Stimulated activated effector memory CD8-positive, alpha-beta T cell treated with anti-CD3 and anti-CD28 coated beads, Interleukin-12 subunit alpha, Interleukin-12 subunit beta, amount 100 ng/mL, for 72 hours (primary cell): ENCODE results near the gene PCDHGA11.
"Not testable (repeated sequence)": the region's sequence is repeated elsewhere in the genome, so short reads cannot be mapped to it uniquely, and the experiment has no call there.

Source experiments
- ATAC-seq: fragments of 150-1000 bp; cut with Tn5 transposase; 2 replicates; pipeline ENCODE4 v1.10.0; 2021
- DNase-seq, 2 donors: peaks; one replicate each; pipeline ENCODE4 v3.0.0; 2021 to 2022; ENCODE audit warnings: low spot score in 2 of 2
- H3K27ac Mint-ChIP-seq: one replicate; pipeline ENCODE4 v1.8.0; 2022; ENCODE audit warnings: mild to moderate bottlenecking, mixed read lengths
- H3K36me3 Mint-ChIP-seq: one replicate; pipeline ENCODE4 v1.8.0; 2022; ENCODE audit warnings: mild to moderate bottlenecking, mixed read lengths
- H3K4me1 Mint-ChIP-seq: one replicate; pipeline ENCODE4 v1.8.0; 2022; ENCODE audit warnings: mixed read lengths
- H3K4me3 Mint-ChIP-seq: one replicate; pipeline ENCODE4 v1.8.0; 2022; ENCODE audit warnings: mild to moderate bottlenecking, mixed read lengths
- H3K9me3 Mint-ChIP-seq: one replicate; pipeline ENCODE4 v1.8.0; 2022; ENCODE audit warnings: mixed read lengths

The PCDHGA11 gene

GRCh38 chr5:141392429-141393198 is 28.2 kb upstream of the PCDHGA11 start, which contains the start of gene PCDHGA8:
TSS of gene PCDHGA8 (plus strand) at chr5:141392633. CDS start at chr5:141392814, 181 bp downstream.
- ATAC-seq (no peak), DNase-seq (no peak)
- Mint-ChIP-seq H3K9me3 (peaks cover 16% of the 10 kb centered on the region), H3K4me1 (no peaks in the 10 kb centered on the region), H3K4me3 (no peak within 1 kb of the TSS), H3K27ac (no peak within 1 kb of the TSS), H3K36me3 (peaks cover 5% of the 10 kb centered on the region)

DNA sequence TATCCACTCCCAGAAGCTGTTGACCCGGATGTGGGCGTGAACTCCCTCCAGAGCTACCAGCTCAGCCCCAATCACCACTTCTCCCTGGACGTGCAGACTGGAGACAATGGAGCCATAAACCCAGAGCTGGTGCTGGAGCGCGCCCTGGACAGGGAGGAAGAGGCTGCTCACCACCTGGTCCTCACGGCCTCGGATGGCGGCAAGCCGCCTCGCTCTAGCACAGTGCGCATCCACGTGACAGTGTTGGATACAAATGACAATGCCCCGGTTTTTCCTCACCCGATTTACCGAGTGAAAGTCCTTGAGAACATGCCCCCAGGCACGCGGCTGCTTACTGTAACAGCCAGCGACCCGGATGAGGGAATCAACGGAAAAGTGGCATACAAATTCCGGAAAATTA is 27.6 kb upstream of the PCDHGA11 start:
- Mint-ChIP-seq H3K9me3 (peaks cover 16% of the 10 kb centered on the region), H3K4me3 (no peak overlapping the region), H3K27ac (no peak overlapping the region), H3K4me1 (no peaks in the 10 kb centered on the region), H3K36me3 (peaks cover 5% of the 10 kb centered on the region)
- DNase-seq: no peak
- no peak for ATAC-seq

DNA sequence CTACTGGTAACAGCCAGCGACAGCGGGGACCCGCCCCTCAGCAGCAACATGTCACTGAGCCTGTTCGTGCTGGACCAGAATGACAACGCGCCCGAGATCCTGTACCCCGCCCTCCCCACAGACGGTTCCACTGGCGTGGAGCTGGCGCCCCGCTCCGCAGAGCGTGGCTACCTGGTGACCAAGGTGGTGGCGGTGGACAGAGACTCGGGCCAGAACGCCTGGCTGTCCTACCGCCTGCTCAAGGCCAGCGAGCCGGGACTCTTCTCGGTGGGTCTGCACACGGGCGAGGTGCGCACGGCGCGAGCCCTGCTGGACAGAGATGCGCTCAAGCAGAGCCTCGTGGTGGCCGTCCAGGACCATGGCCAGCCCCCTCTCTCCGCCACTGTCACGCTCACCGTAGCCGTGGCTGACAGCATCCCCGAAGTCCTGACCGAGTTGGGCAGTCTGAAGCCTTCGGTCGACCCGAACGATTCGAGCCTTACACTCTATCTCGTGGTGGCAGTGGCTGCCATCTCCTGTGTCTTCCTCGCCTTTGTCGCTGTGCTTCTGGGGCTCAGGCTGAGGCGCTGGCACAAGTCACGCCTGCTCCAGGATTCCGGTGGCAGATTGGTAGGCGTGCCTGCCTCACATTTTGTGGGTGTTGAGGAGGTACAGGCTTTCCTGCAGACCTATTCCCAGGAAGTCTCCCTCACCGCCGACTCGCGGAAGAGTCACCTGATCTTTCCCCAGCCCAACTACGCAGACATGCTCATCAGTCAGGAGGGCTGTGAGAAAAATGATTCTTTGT is 26.3 kb upstream of the PCDHGA11 start:
- DNase-seq, H3K27ac Mint-ChIP-seq, H3K4me1 Mint-ChIP-seq, H3K4me3 Mint-ChIP-seq, ATAC-seq, H3K36me3 Mint-ChIP-seq: not testable (repeated sequence)
- peaks cover 12% of the 10 kb centered on the region for H3K9me3 Mint-ChIP-seq

DNA sequence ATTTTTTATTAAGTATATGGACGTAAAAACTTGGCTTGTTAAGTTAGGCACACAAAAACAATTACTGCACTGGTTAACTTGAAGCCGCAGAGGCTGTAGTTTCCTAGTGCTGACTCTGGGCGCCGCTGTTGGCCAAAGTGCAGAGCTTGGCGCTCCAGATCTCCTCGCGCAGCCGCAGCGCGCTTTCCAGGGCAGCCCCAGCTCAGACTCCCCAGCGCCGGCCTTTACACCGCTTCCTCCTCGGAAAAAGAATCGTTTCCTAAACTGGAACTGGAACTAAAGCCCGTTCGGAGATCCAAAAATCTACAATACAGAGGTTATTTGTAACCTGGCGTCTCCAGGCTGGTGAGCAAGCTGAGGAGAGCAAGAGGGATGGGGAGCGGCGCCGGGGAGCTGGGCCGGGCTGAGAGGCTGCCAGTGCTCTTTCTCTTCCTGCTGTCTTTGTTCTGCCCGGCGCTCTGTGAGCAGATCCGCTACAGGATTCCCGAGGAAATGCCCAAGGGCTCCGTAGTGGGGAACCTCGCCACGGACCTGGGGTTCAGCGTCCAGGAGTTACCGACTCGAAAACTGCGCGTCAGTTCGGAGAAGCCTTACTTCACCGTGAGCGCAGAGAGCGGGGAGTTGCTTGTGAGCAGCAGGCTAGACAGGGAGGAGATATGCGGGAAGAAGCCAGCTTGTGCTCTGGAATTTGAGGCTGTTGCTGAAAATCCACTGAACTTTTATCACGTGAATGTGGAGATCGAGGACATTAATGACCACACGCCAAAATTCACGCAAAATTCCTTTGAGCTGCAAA is 22.9 kb upstream of the PCDHGA11 start, which contains the start of gene PCDHGB5:
Gene PCDHGB5 (plus strand): TSS at position 192 of the 796 bp plus-strand sequence. CDS start 181 bp downstream, at position 373.
- DNase-seq, H3K4me1 Mint-ChIP-seq, H3K36me3 Mint-ChIP-seq, H3K27ac Mint-ChIP-seq, H3K9me3 Mint-ChIP-seq: not testable (repeated sequence)
- peak; percentile 78 for ATAC-seq
- peak within 1 kb of the TSS; percentile 36 for H3K4me3 Mint-ChIP-seq

- ATAC-seq (no peak), DNase-seq (no peak)
- no peak overlapping the region for H3K27ac Mint-ChIP-seq
- peaks cover 5% of the 10 kb centered on the region for H3K36me3 Mint-ChIP-seq
- H3K4me3 Mint-ChIP-seq: no peak overlapping the region
- H3K4me1 Mint-ChIP-seq: no peaks in the 10 kb centered on the region
- H3K9me3 Mint-ChIP-seq: peaks cover 7% of the 10 kb centered on the region
These were observed 22.2 kb upstream of the PCDHGA11 start for GRCh38 chr5:141398608-141399007.

- H3K4me3 Mint-ChIP-seq: no peak overlapping the region
- no peaks in the 10 kb centered on the region for H3K36me3 Mint-ChIP-seq
- H3K4me1 Mint-ChIP-seq: no peaks in the 10 kb centered on the region
- no peak overlapping the region for H3K27ac Mint-ChIP-seq
- DNase-seq (no peak), ATAC-seq (no peak)
- H3K9me3 Mint-ChIP-seq: peaks cover 6% of the 10 kb centered on the region
These were observed 21.1 kb upstream of the PCDHGA11 start for GRCh38 chr5:141399555-141400258.

DNA sequence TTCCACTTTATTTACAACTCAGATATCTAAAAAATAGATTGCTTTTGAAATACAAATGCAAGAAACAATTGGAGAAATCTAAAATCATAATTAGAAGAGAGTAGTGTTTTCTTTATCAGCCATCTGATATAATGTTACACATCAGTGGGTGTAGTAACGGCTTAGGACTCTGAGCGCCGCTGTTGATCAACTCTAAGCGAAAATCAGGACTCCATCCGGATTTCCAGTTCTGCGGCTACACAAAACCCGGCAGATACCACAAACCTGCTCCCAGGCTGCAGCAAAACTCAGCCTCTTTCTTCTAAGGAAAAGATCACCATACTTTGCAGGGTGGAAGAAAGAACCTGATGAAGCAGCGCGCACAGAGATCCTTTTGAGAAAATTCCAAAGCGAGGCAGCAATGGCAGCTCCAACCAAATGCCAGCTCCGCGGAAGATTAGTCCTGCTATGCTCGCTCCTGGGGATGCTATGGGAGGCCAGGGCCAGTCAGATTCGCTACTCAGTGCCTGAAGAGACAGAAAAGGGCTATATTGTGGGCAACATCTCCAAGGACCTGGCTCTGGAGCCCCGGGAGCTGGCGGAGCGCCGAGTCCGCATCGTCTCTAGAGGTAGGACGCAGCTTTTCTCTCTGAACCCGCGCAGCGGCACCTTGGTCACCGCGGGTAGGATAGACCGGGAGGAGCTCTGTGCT is 18.2 kb upstream of the PCDHGA11 start, which contains the start of gene PCDHGA9:
Gene PCDHGA9 (plus strand): TSS at position 226 of the 691 bp plus-strand sequence. CDS start 175 bp downstream, at position 401.
- no peak within 1 kb of the TSS for H3K27ac Mint-ChIP-seq
- DNase-seq: no peak
- H3K4me3 Mint-ChIP-seq: peak within 1 kb of the TSS; percentile 15
- no peak for ATAC-seq
- H3K36me3 Mint-ChIP-seq: no peaks in the 10 kb centered on the region
- peaks cover 12% of the 10 kb centered on the region for H3K9me3 Mint-ChIP-seq
- no peaks in the 10 kb centered on the region for H3K4me1 Mint-ChIP-seq

DNA sequence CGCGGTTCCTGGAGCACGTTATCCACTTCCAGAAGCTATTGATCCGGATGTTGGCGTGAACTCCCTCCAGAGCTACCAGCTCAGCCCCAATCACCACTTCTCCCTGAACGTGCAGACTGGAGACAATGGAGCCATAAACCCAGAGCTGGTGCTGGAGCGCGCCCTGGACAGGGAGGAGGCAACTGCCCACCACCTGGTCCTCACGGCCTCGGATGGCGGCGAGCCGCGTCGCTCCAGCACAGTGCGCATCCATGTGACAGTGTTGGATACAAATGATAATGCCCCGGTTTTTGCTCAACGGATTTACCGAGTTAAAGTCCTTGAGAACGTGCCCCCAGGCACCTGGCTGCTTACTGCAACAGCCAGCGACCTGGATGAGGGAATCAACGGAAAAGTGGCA is 17.5 kb upstream of the PCDHGA11 start:
- H3K9me3 Mint-ChIP-seq: peaks cover 12% of the 10 kb centered on the region
- no peak for DNase-seq
- no peaks in the 10 kb centered on the region for H3K4me1 Mint-ChIP-seq
- H3K27ac Mint-ChIP-seq: no peak overlapping the region
- H3K36me3 Mint-ChIP-seq: no peaks in the 10 kb centered on the region
- ATAC-seq: no peak
- H3K4me3 Mint-ChIP-seq: no peak overlapping the region

DNA sequence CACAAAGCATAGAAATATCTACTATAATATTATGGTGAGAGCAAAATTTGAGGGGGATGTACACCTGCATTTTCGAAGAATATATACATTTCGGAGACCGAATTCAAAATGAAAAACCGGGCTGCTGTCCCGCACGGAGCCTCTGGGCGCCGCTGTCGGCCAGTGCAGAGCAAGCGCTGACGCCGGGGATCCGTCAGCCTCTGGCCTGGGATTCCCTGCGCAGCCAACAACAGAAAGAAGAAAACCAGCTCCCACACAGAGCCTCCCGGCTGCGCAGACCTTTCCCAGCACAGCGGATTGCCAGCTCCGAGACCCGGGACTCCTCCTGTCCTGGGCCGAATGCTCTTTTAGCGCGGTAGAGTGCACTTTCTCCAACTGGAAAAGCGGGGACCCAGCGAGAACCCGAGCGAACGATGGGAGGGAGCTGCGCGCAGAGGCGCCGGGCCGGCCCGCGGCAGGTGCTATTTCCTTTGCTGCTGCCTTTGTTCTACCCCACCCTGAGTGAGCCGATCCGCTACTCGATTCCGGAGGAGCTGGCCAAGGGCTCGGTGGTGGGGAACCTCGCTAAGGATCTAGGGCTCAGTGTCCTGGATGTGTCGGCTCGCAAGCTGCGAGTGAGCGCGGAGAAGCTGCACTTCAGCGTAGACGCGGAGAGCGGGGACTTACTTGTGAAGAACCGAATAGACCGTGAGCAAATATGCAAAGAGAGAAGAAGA is 12.9 kb upstream of the PCDHGA11 start, which contains the start of gene PCDHGB6:
Gene PCDHGB6 (plus strand): TSS at position 232 of the 716 bp plus-strand sequence. CDS start 182 bp downstream, at position 414.
- ATAC-seq: peak; percentile 54
- peak within 1 kb of the TSS; percentile 38 for H3K4me3 Mint-ChIP-seq
- DNase-seq, H3K36me3 Mint-ChIP-seq, H3K4me1 Mint-ChIP-seq, H3K27ac Mint-ChIP-seq: not testable (repeated sequence)
- peaks cover 15% of the 10 kb centered on the region for H3K9me3 Mint-ChIP-seq

DNA sequence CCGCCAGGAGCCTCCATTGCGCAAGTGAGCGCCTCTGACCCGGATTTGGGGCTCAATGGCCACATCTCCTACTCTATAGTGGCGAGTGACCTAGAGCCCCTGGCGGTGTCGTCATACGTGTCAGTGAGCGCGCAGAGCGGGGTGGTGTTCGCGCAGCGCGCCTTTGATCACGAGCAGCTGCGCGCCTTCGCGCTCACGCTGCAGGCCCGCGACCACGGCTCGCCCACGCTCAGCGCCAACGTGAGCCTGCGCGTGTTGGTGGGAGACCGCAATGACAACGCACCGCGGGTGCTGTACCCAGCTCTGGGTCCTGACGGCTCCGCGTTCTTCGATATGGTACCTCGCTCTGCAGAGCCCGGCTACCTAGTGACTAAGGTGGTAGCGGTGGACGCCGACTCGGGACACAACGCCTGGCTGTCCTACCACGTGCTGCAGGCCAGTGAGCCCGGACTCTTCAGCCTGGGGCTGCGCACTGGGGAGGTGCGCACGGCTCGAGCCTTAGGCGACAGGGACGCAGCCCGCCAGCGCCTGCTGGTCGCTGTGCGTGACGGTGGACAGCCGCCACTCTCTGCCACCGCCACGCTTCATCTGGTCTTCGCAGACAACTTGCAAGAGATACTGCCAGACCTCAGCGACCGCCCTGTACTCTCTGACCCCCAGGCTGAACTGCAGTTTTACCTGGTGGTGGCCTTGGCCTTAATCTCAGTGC is 11.1 kb upstream of the PCDHGA11 start:
- Mint-ChIP-seq H3K4me1 (peaks cover 20% of the 10 kb centered on the region), H3K27ac (no peak overlapping the region), H3K4me3 (no peak overlapping the region), H3K9me3 (peaks cover 16% of the 10 kb centered on the region), H3K36me3 (no peaks in the 10 kb centered on the region)
- DNase-seq: no peak
- no peak for ATAC-seq

GRCh38 chr5:141411575-141411974 is 9.3 kb upstream of the PCDHGA11 start:
- ATAC-seq (no peak), DNase-seq (no peak)
- Mint-ChIP-seq H3K27ac (no peak overlapping the region), H3K9me3 (peaks cover 13% of the 10 kb centered on the region), H3K36me3 (no peaks in the 10 kb centered on the region), H3K4me1 (peaks cover 20% of the 10 kb centered on the region), H3K4me3 (no peak overlapping the region)

DNA sequence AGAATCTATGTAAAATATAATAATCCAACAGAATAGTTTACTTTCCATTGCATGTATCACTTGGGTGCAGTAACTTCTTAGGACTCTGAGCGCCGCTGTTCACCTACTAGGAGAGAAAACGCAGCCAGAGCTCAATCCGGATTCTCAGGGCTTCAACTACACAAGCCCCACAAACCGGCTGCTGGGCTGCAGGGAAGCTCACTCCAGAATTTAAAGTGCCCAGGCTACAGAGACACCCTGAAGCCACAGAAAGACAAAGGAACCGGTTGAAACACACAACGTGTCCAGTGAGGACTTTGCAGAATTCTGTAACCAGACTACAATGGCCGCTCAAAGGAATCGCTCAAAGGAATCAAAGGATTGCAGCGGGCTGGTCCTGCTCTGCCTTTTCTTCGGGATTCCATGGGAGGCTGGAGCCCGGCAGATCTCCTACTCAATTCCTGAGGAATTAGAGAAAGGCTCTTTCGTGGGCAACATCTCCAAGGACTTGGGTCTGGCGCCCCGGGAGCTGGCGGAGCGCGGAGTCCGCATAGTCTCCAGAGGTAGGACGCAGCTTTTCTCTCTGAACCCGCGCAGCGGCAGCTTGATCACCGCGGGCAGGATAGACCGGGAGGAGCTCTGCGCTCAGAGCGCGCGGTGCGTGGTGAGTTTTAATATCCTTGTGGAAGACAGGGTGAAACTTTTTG is 7.9 kb upstream of the PCDHGA11 start, which contains the start of gene PCDHGA10:
Gene PCDHGA10 (plus strand): TSS at position 134 of the 686 bp plus-strand sequence. CDS start 189 bp downstream, at position 323.
- peak within 1 kb of the TSS; percentile 79 for H3K4me3 Mint-ChIP-seq
- peak in 1 of 2 donors; percentile 67 for DNase-seq

More for the DNA sequence above, 7.9 kb upstream of the PCDHGA11 start, which contains the start of gene PCDHGA10:
- Mint-ChIP-seq H3K9me3 (peaks cover 10% of the 10 kb centered on the region), H3K4me1 (peaks cover 24% of the 10 kb centered on the region), H3K27ac (no peak within 1 kb of the TSS), H3K36me3 (no peaks in the 10 kb centered on the region)
- peak; percentile 83 for ATAC-seq
